H1 (cell line): Measurements from ENCODE around the gene PTH1R. TPM values are rescaled to one million over a fixed set of nuclear protein-coding genes. Genes with fewer than 3 reads are reported as not detected.

Experiments
- CHD7 ChIP-seq: fragments of 300-600 bp; sonication (generic); IDR thresholded peaks from 2 replicates; pipeline ENCODE4 v1.7.1; 2012; ENCODE audit warnings: low read length, moderate library complexity, mild to moderate bottlenecking, inconsistent platforms; ENCODE audit not compliant: insufficient replicate concordance
- SIN3A ChIP-seq, 2 experiments: IDR thresholded peaks in 1 of 2; conservative IDR thresholded peaks in 1 of 2; 2 replicates each; pipeline ENCODE4 v1.6.1; 2011 to 2012; ENCODE audit warnings: low read length in 2 of 2, improper control_type of control experiment in 1 of 2, low read depth in 1 of 2, mild to moderate bottlenecking in 1 of 2
- polyA plus RNA-seq, 7 experiments: library from polyadenylated mRNA; depleted of rRNA in 3 of 7; stranded (reverse) in 5 of 7; unstranded in 2 of 7; fragments of >200 nt in 5 of 7; fragments of 200-250 nt in 2 of 7; gene quantifications; 1 replicate in 5 of 7; 2 replicates in 1 of 7; 4 replicates in 1 of 7; pipeline versions ENCODE4 v1.2.1 to v1.2.3, GENCODE V29; 2011 to 2013; ENCODE audit warnings: missing spikeins in 2 of 7, mixed read lengths in 2 of 7
- total RNA-seq: library from RNA; stranded (reverse); fragmentation: NEBNext Ultra II Directional; extraction: Animal tissue kit (Norgen Biotek cat#: 25700); gene quantifications from 2 replicates; pipeline ENCODE4 v1.2.1, GENCODE V29; 2021
- TF ChIP-seq, protein P1 (sequence below), 3 experiments: IDR thresholded peaks; 1 replicate in 2 of 3; 2 replicates in 1 of 3; pipeline versions ENCODE4 v1.5.1 to v1.6.1; 2011; ENCODE audit warnings: low read length in 3 of 3, mild to moderate bottlenecking in 3 of 3, inconsistent platforms in 2 of 3, low read depth in 1 of 3, moderate library complexity in 1 of 3; ENCODE audit not compliant: insufficient read depth in 1 of 3; ENCODE audit errors: control extremely low read depth in 1 of 3

The PTH1R gene
- total and polyA plus RNA-seq, 2 of the 8 experiments (the other 6 are each of a cell fraction or from before 2014, with no cell fraction given) = 0.57 to 1.5 TPM

DNA sequence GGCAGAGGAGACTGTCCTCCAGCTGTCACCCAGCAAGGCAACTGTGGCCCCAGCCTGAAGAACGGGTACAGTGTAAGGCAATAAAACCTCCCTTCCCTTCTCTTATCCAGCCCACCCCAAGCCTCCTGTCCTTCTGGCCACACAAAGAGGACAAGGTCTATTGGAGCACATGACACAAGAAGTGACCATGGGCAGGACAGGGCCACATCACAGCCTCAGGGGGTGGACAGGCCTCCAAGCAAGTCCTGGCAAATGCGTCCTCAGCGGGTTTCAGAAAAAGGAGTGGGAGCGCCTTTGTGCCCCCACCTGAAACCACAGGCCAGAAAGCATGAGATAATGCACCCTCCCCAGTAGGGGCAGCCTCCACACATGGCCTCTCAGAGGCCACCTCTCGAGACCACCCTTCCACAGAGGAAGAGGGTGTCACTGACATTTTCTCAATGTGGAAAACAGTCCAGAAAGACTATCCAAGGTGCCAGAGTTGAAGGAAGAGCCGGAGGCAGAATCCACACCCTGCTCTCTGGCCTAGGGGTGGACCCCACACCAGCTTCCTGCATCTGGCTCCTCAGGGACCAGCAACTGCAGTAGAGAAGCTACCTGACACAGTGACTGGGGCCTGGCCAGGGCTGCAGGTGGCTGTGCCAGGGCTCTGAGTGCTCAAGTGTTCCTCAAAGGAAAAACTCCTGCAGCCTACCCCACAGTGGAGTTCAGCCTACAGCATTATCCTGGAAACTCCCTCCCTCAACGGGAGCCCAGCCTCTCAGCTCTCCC lies 55.1 kb downstream of the PTH1R start (continued):
- no peak for TF ChIP-seq CHD7
- no peak for TF ChIP-seq SIN3A (conservative IDR thresholded peaks at IDR 0.05 in 1 of 2, IDR thresholded peaks at IDR 0.05 in 1 of 2; ENCODE audit: low read depth in 1 of 2, low read length in 2 of 2)
- TF ChIP-seq, protein P1, sequence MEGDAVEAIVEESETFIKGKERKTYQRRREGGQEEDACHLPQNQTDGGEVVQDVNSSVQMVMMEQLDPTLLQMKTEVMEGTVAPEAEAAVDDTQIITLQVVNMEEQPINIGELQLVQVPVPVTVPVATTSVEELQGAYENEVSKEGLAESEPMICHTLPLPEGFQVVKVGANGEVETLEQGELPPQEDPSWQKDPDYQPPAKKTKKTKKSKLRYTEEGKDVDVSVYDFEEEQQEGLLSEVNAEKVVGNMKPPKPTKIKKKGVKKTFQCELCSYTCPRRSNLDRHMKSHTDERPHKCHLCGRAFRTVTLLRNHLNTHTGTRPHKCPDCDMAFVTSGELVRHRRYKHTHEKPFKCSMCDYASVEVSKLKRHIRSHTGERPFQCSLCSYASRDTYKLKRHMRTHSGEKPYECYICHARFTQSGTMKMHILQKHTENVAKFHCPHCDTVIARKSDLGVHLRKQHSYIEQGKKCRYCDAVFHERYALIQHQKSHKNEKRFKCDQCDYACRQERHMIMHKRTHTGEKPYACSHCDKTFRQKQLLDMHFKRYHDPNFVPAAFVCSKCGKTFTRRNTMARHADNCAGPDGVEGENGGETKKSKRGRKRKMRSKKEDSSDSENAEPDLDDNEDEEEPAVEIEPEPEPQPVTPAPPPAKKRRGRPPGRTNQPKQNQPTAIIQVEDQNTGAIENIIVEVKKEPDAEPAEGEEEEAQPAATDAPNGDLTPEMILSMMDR (IDR thresholded peaks at IDR 0.05; ENCODE audit: control extremely low read depth in 1 of 3, insufficient read depth in 1 of 3, low read depth in 1 of 3, low read length in 3 of 3) = no peak
